OCI-LY3 (cell line): ENCODE measurements around the gene OPCML.

ENCODE experiments used
- CTCF ChIP-seq: fragments of 200-600, 300-600 bp; sonication (generic); IDR thresholded peaks from 2 replicates; pipeline ENCODE4 v1.5.1; 2014; ENCODE audit warnings: antibody characterized with exemption, low read length, low read depth
- EZH2phosphoT487 ChIP-seq: fragments of 200-600 bp; shearing (Covaris generic); IDR thresholded peaks from 2 replicates; pipeline ENCODE4 v1.6.1; 2018; ENCODE audit warnings: antibody characterized with exemption, mixed run types, low read depth

GRCh38 chr11:133204158-133204557 is 328.1 kb downstream of the OPCML start:
- TF ChIP-seq CTCF: no peak
- no peak for TF ChIP-seq EZH2phosphoT487
